GM12878 (cell line): Measurements from ENCODE around the gene LAYN.

Source experiments
- BACH1 ChIP-seq: fragments of 450-650 bp; IDR thresholded peaks from 2 replicates; pipeline ENCODE4 v1.6.1; 2017; ENCODE audit warnings: mild to moderate bottlenecking, borderline replicate concordance
- BCL11A ChIP-seq: IDR thresholded peaks from 2 replicates; pipeline ENCODE4 v1.6.1; 2011; ENCODE audit warnings: low read depth, low read length
- EZH2 ChIP-seq: IDR thresholded peaks from 2 replicates; pipeline ENCODE4 v1.6.1; 2012; ENCODE audit warnings: low read depth, mild to moderate bottlenecking, control low read depth, inconsistent platforms, low read length, borderline replicate concordance; ENCODE audit not compliant: control insufficient read depth
- MXI1 ChIP-seq: fragments of 150-350 bp; IDR thresholded peaks from 2 replicates; pipeline ENCODE4 v1.6.1; 2011; ENCODE audit warnings: low read depth, mild to moderate bottlenecking, inconsistent platforms, low read length, improper control_type of control experiment
- POLR2A ChIP-seq: IDR thresholded peaks from 2 replicates; pipeline ENCODE4 v1.6.1; 2011; ENCODE audit warnings: low read depth, mild to moderate bottlenecking, low read length
- TAF1 ChIP-seq: IDR thresholded peaks from 2 replicates; pipeline ENCODE4 v1.6.1; 2011; ENCODE audit warnings: mild to moderate bottlenecking, low read depth, low read length, borderline replicate concordance
- ZNF622 ChIP-seq: fragments of 450-650 bp; IDR thresholded peaks from 2 replicates; pipeline ENCODE4 v1.6.1; 2017; ENCODE audit warnings: mild to moderate bottlenecking, inconsistent platforms
- TF ChIP-seq, protein P1 (sequence below), 3 experiments: IDR thresholded peaks in 2 of 3; conservative IDR thresholded peaks in 1 of 3; 2 replicates each; pipeline ENCODE4 v1.5.1; 2011; ENCODE audit warnings: low read depth in 3 of 3, low read length in 3 of 3, mild to moderate bottlenecking in 3 of 3, control low read depth in 2 of 3, moderate library complexity in 2 of 3, inconsistent platforms in 1 of 3, mixed read lengths in 1 of 3; ENCODE audit not compliant: control insufficient read depth in 2 of 3, insufficient read depth in 1 of 3; ENCODE audit errors: extremely low read depth in 1 of 3
- TF ChIP-seq, protein P2 (sequence below): fragments of 450-650 bp; IDR thresholded peaks from 2 replicates; pipeline ENCODE4 v1.6.1; 2014; ENCODE audit warnings: mild to moderate bottlenecking

DNA sequence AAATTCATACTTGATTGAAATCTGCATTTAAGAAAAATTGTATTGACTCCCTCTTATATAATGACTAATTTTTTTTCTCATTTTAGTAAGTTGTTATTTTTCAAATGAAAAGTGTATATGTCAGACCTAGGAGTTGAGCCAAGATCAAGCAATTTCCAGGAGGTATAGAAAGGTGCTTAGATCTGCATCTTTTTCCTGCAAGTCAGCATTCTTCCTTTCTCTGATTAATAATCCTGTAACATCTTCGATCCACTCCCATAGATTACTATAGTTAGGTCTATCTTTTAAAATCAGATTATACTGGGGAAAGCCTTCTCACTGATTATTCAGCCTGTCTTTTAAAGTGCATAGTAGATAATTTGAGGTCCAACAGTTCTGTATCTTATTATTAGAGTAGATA, 13.2 kb upstream of the LAYN start:
- TF ChIP-seq BACH1 = no peak
- no peak for TF ChIP-seq POLR2A
- no peak for TF ChIP-seq TAF1
- no peak for TF ChIP-seq EZH2
- TF ChIP-seq, protein P1, sequence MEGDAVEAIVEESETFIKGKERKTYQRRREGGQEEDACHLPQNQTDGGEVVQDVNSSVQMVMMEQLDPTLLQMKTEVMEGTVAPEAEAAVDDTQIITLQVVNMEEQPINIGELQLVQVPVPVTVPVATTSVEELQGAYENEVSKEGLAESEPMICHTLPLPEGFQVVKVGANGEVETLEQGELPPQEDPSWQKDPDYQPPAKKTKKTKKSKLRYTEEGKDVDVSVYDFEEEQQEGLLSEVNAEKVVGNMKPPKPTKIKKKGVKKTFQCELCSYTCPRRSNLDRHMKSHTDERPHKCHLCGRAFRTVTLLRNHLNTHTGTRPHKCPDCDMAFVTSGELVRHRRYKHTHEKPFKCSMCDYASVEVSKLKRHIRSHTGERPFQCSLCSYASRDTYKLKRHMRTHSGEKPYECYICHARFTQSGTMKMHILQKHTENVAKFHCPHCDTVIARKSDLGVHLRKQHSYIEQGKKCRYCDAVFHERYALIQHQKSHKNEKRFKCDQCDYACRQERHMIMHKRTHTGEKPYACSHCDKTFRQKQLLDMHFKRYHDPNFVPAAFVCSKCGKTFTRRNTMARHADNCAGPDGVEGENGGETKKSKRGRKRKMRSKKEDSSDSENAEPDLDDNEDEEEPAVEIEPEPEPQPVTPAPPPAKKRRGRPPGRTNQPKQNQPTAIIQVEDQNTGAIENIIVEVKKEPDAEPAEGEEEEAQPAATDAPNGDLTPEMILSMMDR (IDR thresholded peaks at IDR 0.05 in 2 of 3, conservative IDR thresholded peaks at IDR 0.05 in 1 of 3; ENCODE audit: control insufficient read depth in 2 of 3, extremely low read depth in 1 of 3, insufficient read depth in 1 of 3, low read depth in 3 of 3, low read length in 3 of 3) = no peak
- TF ChIP-seq, protein P2, sequence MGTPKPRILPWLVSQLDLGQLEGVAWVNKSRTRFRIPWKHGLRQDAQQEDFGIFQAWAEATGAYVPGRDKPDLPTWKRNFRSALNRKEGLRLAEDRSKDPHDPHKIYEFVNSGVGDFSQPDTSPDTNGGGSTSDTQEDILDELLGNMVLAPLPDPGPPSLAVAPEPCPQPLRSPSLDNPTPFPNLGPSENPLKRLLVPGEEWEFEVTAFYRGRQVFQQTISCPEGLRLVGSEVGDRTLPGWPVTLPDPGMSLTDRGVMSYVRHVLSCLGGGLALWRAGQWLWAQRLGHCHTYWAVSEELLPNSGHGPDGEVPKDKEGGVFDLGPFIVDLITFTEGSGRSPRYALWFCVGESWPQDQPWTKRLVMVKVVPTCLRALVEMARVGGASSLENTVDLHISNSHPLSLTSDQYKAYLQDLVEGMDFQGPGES = no peak
- TF ChIP-seq BCL11A = no peak
- TF ChIP-seq MXI1 = no peak
- no peak for TF ChIP-seq ZNF622
